RWPE2 (cell line): Measurements from ENCODE around the gene ARSK.

Experiments used
- ATAC-seq: fragments of 200-7000 bp; cut with Tn5 transposase; 3 replicates; pipeline ENCODE4 v1.9.1; 2021; ENCODE audit warnings: low read depth
- DNase-seq: peaks from one replicate; pipeline ENCODE4 v3.0.0-alpha.2; 2020; ENCODE audit warnings: low spot score
- H3K27ac ChIP-seq: fragments of 450-650 bp; 2 replicates; pipeline ENCODE4 v1.5.1; 2017; ENCODE audit warnings: mild to moderate bottlenecking; ENCODE audit not compliant: poor library complexity, severe bottlenecking
- H3K27me3 ChIP-seq: fragments of 250-450 bp; sonication (Bioruptor Pico); 2 replicates; pipeline ENCODE4 v1.5.1; 2021; ENCODE audit warnings: mild to moderate bottlenecking, moderate library complexity; ENCODE audit not compliant: insufficient read depth, poor library complexity, severe bottlenecking
- H3K36me3 ChIP-seq: fragments of 250-450 bp; sonication (Bioruptor Pico); 2 replicates; pipeline ENCODE4 v1.5.1; 2020; ENCODE audit warnings: low read depth, mild to moderate bottlenecking, moderate library complexity
- H3K4me1 ChIP-seq: fragments of 250-450 bp; sonication (Bioruptor Pico); 2 replicates; pipeline ENCODE4 v1.5.1; 2021; ENCODE audit warnings: mild to moderate bottlenecking, moderate library complexity; ENCODE audit not compliant: insufficient read depth, poor library complexity, severe bottlenecking
- H3K4me3 ChIP-seq: fragments of 250-450 bp; sonication (Bioruptor Pico); 2 replicates; pipeline ENCODE4 v1.5.1; 2021; ENCODE audit warnings: mild to moderate bottlenecking, moderate library complexity; ENCODE audit not compliant: severe bottlenecking
- H3K9me3 ChIP-seq: fragments of 250-450 bp; sonication (Bioruptor Pico); 2 replicates; pipeline ENCODE4 v1.5.1; 2021; ENCODE audit warnings: mild to moderate bottlenecking, moderate library complexity; ENCODE audit not compliant: severe bottlenecking
- TF ChIP-seq, protein P1 (sequence below): fragments of 450-650 bp; IDR thresholded peaks from one replicate; pipeline ENCODE4 v1.5.1; 2017; ENCODE audit warnings: mild to moderate bottlenecking, moderate library complexity; ENCODE audit not compliant: poor library complexity, severe bottlenecking

Gene ARSK

DNA sequence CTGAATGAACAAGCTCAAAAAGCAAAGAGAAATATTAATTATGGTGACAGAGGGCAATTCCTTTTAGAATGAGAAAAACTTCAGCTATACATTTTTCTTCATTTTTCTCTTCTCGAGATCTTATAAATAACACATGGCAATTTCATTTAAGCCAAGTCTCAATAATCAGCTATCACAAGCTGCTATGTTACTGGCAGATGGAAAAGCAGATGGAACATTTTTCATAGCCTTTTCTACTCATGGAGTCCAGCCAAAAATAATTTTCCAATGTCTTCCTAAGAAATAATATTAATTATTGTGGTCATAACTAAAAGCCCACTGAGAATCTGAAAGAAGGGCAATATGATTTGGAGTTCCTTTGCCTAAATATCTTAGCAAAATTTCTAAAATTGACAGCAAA lies 35.8 kb upstream of the ARSK start:
- TF ChIP-seq, protein P1, sequence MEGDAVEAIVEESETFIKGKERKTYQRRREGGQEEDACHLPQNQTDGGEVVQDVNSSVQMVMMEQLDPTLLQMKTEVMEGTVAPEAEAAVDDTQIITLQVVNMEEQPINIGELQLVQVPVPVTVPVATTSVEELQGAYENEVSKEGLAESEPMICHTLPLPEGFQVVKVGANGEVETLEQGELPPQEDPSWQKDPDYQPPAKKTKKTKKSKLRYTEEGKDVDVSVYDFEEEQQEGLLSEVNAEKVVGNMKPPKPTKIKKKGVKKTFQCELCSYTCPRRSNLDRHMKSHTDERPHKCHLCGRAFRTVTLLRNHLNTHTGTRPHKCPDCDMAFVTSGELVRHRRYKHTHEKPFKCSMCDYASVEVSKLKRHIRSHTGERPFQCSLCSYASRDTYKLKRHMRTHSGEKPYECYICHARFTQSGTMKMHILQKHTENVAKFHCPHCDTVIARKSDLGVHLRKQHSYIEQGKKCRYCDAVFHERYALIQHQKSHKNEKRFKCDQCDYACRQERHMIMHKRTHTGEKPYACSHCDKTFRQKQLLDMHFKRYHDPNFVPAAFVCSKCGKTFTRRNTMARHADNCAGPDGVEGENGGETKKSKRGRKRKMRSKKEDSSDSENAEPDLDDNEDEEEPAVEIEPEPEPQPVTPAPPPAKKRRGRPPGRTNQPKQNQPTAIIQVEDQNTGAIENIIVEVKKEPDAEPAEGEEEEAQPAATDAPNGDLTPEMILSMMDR, result no peak
- DNase-seq (no peak), ATAC-seq (no peak)
- Histone ChIP-seq H3K9me3 (no peaks in the 10 kb centered on the region), H3K36me3 (peaks cover 100% of the 10 kb centered on the region), H3K27me3 (no peaks in the 10 kb centered on the region), H3K4me1 (no peaks in the 10 kb centered on the region), H3K27ac (no peak overlapping the region), H3K4me3 (no peak overlapping the region)

DNA sequence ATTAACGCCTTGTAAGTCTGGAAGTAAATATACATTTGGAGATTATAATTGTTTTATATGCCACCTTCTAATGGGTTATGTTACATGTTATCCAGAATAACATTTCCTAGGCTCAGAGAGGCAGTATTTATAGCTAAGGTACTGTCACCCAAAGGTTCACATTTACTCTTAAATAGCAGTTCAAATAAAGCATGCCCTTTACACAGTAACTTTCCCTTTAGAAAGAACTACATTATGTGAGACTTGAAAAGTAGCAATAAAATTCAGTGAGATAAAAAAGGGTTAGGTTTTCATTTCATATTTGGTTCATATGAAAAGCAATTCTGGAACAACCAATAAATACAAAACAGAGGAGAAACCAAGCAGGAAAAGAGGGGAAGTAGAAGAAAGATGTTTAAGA lies 35.2 kb upstream of the ARSK start:
- ATAC-seq, result no peak
- no peaks in the 10 kb centered on the region for H3K4me1 ChIP-seq
- TF ChIP-seq, protein P1, result no peak
- no peak overlapping the region for H3K27ac ChIP-seq
- H3K27me3 ChIP-seq, result no peaks in the 10 kb centered on the region
- no peaks in the 10 kb centered on the region for H3K9me3 ChIP-seq
- no peak overlapping the region for H3K4me3 ChIP-seq
- peaks cover 100% of the 10 kb centered on the region for H3K36me3 ChIP-seq
- DNase-seq, result no peak

DNA sequence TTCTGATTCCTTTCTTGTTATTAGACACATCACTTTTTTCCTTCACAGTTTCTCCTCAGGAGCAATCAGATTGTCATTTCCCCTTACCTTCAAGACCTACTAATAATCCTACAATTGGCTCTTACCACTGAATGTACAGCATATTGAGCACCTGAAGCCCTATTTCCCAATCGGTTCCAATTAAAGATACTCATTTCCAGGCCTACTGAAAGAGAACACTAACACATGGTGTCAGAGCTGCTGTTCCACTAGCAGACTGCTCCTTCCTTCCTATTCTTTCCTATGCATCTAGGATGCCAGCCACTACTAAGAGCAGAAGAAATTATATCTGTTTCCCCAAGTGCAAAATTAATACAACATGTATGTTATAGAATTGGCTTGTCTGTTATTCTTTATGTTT lies 34.7 kb upstream of the ARSK start:
- TF ChIP-seq, protein P1, result no peak
- no peaks in the 10 kb centered on the region for H3K9me3 ChIP-seq
- no peaks in the 10 kb centered on the region for H3K27me3 ChIP-seq
- no peak for ATAC-seq
- no peak overlapping the region for H3K27ac ChIP-seq
- no peaks in the 10 kb centered on the region for H3K4me1 ChIP-seq
- H3K4me3 ChIP-seq, result no peak overlapping the region
- no peak for DNase-seq
- peaks cover 100% of the 10 kb centered on the region for H3K36me3 ChIP-seq

DNA sequence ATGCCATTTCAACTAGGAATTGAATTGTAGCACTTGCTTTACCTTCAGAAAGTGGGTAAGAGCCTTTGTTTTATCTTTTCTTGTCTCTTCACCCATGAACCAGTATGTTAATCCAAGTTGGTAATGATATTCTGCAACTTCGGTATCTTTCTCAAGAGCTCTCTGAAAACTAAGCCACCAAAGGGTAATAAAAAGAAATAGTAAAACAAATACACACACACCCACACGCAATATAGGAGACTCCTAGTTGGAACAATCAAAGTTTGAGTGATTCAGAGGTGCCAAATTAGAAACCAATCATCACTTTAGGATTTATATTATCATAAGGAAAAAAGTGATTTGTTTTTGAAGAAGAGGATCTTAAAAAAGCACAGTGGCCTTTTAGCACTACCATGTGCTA lies 30.5 kb upstream of the ARSK start:
- Histone ChIP-seq H3K36me3 (peaks cover 94% of the 10 kb centered on the region), H3K27me3 (peaks cover 3% of the 10 kb centered on the region), H3K27ac (no peak overlapping the region), H3K4me1 (no peaks in the 10 kb centered on the region), H3K4me3 (no peak overlapping the region), H3K9me3 (no peaks in the 10 kb centered on the region)
- ATAC-seq (no peak), DNase-seq (no peak)
- TF ChIP-seq, protein P1, result no peak

DNA sequence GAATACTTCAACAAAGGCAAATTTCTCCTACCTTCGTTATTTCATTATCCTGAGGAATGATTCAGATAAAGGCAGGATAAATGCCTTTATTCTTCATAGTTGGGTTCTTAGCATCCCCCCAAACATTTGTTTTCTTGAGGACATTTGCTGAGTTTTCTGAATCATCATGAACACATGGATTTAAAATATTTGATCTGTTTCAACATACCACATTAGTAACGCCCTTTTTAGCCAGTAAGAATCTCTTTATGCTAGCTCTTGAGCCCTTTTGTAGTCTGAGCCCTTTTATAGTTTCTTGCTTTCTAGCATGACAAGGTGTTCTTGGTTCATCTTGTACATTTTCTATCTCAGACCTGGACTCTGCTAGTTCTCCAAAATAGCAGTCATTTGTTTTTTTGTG lies 28.0 kb upstream of the ARSK start:
- Histone ChIP-seq H3K4me1 (no peaks in the 10 kb centered on the region), H3K4me3 (no peak overlapping the region), H3K9me3 (no peaks in the 10 kb centered on the region), H3K27ac (no peak overlapping the region), H3K36me3 (peaks cover 91% of the 10 kb centered on the region), H3K27me3 (peaks cover 3% of the 10 kb centered on the region)
- DNase-seq, result no peak
- no peak for ATAC-seq
- TF ChIP-seq, protein P1, result no peak
